ENCODE results near the gene DISC1. TPM values are rescaled to one million over a fixed set of nuclear protein-coding genes. Genes with fewer than 3 reads are reported as not detected.
"Not testable (repeated sequence)": the region's sequence is repeated elsewhere in the genome, so short reads cannot be mapped to it uniquely, and the experiment has no call there.

DISC1 gene
- total RNA-seq, 2 experiments from 2014 or later, result 2.8 to 3.9 TPM

DNA sequence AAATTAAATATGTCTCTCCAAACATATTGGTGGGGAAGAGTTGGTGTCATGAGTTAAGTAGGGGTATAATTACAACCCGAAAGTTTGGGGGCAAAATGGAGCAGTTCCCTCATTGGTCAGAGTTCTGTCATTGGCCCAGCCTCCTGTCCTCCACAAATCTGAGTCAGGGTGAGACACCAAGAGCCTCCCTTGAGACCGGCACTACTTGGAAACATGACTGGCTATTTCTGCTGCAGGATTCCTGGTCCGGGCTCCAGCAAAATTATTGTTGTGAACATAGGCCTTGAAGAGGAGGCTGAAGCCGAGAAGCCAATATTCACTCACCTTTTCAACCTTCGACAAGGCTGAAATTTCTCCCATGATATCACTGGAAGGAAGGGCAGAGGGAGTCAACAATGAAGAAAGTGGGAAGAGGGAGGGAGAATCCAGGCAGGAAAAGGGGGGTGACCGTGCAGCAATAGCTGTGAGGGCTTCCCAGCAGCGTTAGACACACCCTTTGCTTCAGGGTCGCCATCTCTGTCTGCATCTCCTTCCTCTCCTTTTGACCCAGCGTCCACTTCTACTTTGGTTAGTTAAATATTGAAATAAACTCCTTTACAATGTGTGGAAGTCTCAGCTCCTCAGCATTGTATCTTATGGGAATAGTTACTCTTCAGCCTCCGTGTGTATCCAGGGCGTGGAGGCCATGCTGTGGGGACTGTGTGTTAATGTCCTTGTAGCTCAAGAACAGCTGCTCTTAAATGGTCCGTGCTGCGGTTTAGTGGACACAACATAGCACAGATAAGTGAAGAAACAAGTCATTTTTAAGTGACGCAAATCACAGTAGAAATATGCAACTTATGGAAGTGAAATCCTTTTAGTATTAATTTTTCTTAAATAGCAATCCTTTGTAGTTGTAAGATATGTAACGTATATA lies 307.4 kb downstream of the DISC1 start:
- H3K27ac Mint-ChIP-seq, result no peak overlapping the region
- DNase-seq, result no peak
- POLR2A ChIA-PET, result interaction anchor here (0.6 kb wide), 1 partner anchor 1018 kb away, joined by 4 read pairs; no protein-coding TSS in a partner anchor
- H3K27me3 Mint-ChIP-seq, result no peaks in the 10 kb centered on the region
- H3K9me3 Mint-ChIP-seq, result peaks cover 8% of the 10 kb centered on the region
- CTCF ChIA-PET, result interaction anchor here (1.0 to 2.2 kb wide), 2 partner anchors 10 to 68 kb away, joined by 3 to 7 read pairs; no protein-coding TSS in a partner anchor
- intact Hi-C loops (cut with micrococcal nuclease), result loop anchor here (2.0 kb wide), 1 partner anchor 67 kb away; no protein-coding TSS in a partner anchor
- no peaks in the 10 kb centered on the region for H3K36me3 Mint-ChIP-seq
- H3K4me1 Mint-ChIP-seq (ENCODE audit: low read depth), result peaks cover 10% of the 10 kb centered on the region
- no peak overlapping the region for H3K4me3 Mint-ChIP-seq

DNA sequence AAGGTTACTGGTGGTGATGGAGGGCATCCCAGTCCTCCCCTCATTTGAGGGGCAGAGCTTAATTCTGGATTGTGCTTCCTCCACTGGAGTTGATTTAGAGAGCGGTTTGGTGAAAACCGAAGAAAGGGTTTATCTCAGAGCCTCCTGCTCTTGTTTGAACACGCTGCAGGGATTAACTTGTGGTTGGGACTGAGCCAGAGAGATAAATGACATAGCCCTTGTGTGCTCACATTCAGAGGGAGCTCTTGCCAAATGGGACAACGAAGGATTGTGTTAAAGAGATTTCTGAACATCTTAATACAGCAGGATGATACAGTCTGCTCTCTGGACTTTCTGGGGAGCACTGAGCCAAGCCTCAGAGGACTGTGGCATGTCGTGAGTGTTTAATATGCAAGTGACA lies 308.2 kb downstream of the DISC1 start:
- POLR2A ChIA-PET, result no interaction called here
- Mint-ChIP-seq H3K9me3 (peaks cover 8% of the 10 kb centered on the region), H3K27me3 (no peaks in the 10 kb centered on the region), H3K4me1 (ENCODE audit: low read depth) (peaks cover 8% of the 10 kb centered on the region), H3K4me3 (no peak overlapping the region), H3K27ac (no peak overlapping the region), H3K36me3 (no peaks in the 10 kb centered on the region)
- CTCF ChIA-PET, result interaction anchor here (2.2 kb wide), 1 partner anchor 69 kb away, joined by 7 read pairs; no protein-coding TSS in a partner anchor
- intact Hi-C loops (cut with micrococcal nuclease), result no loop called here
- DNase-seq, result no peak

DNA sequence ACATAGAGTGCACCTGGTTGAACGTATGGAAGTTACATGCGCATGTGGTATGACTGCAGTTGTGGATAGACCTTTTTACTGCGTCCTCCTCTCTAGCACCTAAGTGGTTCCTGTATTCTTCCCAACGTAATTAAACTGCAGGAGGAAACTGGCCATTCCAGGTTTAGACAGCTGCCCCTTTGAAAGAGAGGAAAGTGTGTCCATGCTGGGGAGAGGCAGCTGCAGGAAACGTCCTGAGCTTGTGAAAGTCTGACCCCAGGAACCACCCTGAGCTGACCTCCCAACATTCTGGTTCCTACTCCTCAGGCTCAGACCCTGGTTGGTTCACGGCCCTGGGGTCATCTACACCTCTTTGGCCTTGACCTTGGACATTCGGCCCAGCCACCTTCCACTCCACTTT lies 309.3 kb downstream of the DISC1 start:
- intact Hi-C loops (cut with micrococcal nuclease), result no loop called here
- H3K27ac Mint-ChIP-seq, result no peak overlapping the region
- ChIA-PET POLR2A (no interaction called here), CTCF (no interaction called here)
- peaks cover 8% of the 10 kb centered on the region for H3K9me3 Mint-ChIP-seq
- no peak for DNase-seq
- no peak overlapping the region for H3K4me3 Mint-ChIP-seq
- H3K27me3 Mint-ChIP-seq, result no peaks in the 10 kb centered on the region
- H3K36me3 Mint-ChIP-seq, result no peaks in the 10 kb centered on the region
- H3K4me1 Mint-ChIP-seq (ENCODE audit: low read depth), result no peaks in the 10 kb centered on the region

DNA sequence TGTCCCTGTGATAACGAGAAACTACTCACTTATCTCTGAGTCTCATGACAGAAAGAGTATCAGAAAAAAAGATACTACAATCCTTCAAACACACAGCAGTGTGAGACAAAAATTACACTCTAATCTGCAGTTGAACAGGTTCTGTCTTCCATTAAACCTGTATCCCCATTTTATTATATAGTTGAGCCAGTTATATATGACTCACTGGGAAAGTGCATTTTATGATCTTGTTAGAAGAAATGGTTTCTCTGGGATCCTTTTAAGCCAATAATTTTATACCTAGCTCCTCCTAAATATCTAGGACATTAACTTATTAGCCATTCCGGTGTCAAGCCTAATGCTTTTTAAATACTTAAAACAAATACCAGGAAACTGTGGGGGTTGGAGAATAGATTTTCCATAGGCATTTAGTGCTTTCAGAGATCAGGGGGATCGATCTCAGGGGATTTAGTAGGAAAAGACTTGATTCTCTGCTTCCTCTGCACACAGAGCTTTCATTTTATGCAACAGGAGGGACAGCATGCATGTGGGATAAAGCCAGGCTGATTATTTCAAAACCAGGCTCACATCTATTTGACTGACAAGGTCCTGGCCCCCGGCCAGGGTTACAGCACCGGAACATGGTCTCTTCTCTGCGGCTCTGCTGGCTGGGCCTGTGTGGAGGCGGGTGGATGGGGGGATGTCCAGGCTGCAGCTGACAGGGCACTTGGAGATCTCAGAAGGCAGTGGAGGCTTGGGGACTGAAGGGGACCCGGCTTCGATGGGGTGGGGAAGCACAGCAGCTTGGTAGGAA lies 310.6 kb downstream of the DISC1 start:
- no peak for DNase-seq
- Mint-ChIP-seq H3K27ac (no peak overlapping the region), H3K4me1 (ENCODE audit: low read depth) (no peaks in the 10 kb centered on the region), H3K27me3 (no peaks in the 10 kb centered on the region), H3K4me3 (no peak overlapping the region), H3K36me3 (no peaks in the 10 kb centered on the region), H3K9me3 (peaks cover 4% of the 10 kb centered on the region)
- POLR2A ChIA-PET, result no interaction called here
- intact Hi-C loops (cut with micrococcal nuclease), result no loop called here
- CTCF ChIA-PET, result no interaction called here

DNA sequence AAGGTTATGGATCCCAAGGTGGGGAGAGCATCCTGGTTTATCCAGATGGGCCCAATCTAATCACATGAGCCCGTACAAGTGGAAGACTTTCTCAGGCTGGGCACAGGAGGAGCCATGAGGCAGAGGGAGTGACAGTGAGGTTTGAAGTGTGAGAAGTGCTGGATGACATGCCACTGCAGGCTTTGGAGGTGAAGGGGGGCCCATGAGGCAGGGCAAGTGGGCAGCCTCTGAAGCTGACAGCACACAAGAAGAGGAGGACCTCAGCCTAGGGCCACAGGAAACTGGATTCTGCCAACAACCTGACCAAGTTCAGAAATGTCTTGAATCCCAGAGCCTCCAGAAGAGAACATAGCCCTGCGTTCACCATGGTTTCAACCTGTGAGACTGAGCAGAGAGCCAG lies 311.6 kb downstream of the DISC1 start:
- Mint-ChIP-seq H3K36me3 (peaks cover 2% of the 10 kb centered on the region), H3K27ac (no peak overlapping the region), H3K27me3 (no peaks in the 10 kb centered on the region), H3K4me1 (ENCODE audit: low read depth) (no peaks in the 10 kb centered on the region), H3K4me3 (no peak overlapping the region), H3K9me3 (no peaks in the 10 kb centered on the region)
- ChIA-PET CTCF (no interaction called here), POLR2A (no interaction called here)
- intact Hi-C loops (cut with micrococcal nuclease), result no loop called here
- no peak for DNase-seq

DNA sequence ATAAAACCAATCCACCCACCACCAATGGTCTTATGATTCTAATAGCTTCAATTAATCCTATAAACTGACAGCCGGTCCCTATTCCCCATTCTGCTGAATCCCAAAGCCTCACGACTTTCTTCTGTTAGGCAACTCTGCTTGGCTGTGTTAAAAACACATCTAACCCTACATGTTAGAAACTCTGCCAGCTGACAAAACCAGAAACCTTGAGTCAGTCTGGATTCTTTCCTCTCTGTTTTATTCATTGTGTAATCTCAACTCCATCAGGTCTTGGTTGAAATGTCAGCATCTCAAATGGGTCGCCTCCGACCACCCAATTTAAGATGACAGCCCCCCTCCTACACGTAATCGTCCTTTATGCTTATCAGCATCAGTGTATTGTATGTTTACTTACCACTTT lies 312.1 kb downstream of the DISC1 start:
- Mint-ChIP-seq H3K27ac (no peak overlapping the region), H3K4me1 (ENCODE audit: low read depth) (no peaks in the 10 kb centered on the region), H3K36me3 (peaks cover 4% of the 10 kb centered on the region), H3K4me3 (no peak overlapping the region), H3K9me3 (no peaks in the 10 kb centered on the region), H3K27me3 (no peaks in the 10 kb centered on the region)
- ChIA-PET POLR2A (no interaction called here), CTCF (interaction anchor here (0.7 kb wide), 1 partner anchor 34 kb away, joined by 3 read pairs; no protein-coding TSS in a partner anchor)
- DNase-seq, result no peak
- intact Hi-C loops (cut with micrococcal nuclease), result no loop called here

DNA sequence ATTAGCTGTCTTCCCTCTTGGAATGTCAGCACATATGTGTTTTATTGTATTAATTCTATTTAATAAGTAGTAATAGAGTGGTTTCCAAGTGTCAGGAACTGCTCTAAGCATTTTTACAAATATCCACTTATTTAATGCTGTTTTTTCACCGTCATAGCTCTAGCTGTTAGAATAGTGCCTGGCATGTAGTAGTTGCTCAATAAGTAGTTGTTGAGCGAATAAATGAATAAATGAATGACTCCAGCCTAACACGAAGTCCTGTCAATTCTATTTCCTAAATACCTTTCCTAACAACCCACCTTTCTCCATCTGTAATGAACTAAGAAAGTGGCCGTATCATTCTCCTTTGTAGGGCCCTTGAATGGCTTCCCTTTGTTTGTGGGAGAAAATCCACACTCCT lies 312.5 kb downstream of the DISC1 start:
- Mint-ChIP-seq H3K36me3 (peaks cover 4% of the 10 kb centered on the region), H3K27ac (no peak overlapping the region), H3K9me3 (no peaks in the 10 kb centered on the region), H3K4me1 (ENCODE audit: low read depth) (no peaks in the 10 kb centered on the region), H3K4me3 (no peak overlapping the region), H3K27me3 (no peaks in the 10 kb centered on the region)
- CTCF ChIA-PET, result interaction anchor here (0.7 kb wide), 1 partner anchor 35 kb away, joined by 3 read pairs; no protein-coding TSS in a partner anchor
- POLR2A ChIA-PET, result no interaction called here
- intact Hi-C loops (cut with micrococcal nuclease), result no loop called here
- no peak for DNase-seq

DNA sequence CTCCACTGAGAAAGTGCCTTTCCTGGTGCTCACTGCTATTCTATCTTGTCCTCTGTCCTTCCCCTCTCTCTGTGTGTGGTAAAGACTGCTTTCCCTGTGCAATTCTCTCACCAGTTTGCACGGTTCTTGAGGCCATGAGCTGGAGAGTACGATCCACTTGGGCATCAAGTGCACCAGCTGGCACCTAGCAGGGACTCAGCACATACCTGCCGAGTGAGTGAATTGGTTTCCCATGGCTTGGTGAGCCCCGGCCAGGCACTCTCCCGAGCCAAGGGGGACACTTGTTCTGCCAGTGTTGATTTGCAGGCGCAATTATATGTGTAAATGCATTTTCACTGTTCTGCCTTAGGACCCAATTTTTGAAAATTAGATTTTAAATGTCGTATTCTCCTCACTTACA lies 313.5 kb downstream of the DISC1 start:
- H3K9me3 Mint-ChIP-seq, result no peaks in the 10 kb centered on the region
- CTCF ChIA-PET, result no interaction called here
- intact Hi-C loops (cut with micrococcal nuclease), result no loop called here
- H3K36me3 Mint-ChIP-seq, result peaks cover 7% of the 10 kb centered on the region
- no peaks in the 10 kb centered on the region for H3K27me3 Mint-ChIP-seq
- no peak for DNase-seq
- no peaks in the 10 kb centered on the region for H3K4me1 Mint-ChIP-seq (ENCODE audit: low read depth)
- H3K4me3 Mint-ChIP-seq, result no peak overlapping the region
- H3K27ac Mint-ChIP-seq, result no peak overlapping the region
- POLR2A ChIA-PET, result no interaction called here

DNA sequence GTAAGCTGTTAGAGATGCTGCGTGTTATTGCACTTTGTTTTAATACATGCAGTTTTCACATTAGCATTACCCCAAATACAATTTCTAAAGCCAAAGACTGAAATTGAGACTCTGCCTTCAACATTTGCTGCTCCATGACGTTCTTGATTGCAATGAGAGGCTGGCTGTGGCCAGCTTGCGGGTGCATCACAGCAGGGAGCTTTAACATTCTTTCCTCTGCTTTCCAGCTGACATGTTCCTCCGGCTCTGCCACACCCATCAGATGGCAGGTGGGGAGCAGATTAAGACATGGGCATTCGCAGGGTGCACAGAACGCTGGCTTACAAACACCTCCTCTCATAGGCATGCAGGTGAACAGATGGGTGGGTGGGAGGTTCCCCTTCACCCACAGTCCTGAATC lies 314.1 kb downstream of the DISC1 start:
- intact Hi-C loops (cut with micrococcal nuclease), result no loop called here
- Mint-ChIP-seq H3K27ac (no peak overlapping the region), H3K9me3 (no peaks in the 10 kb centered on the region), H3K4me3 (no peak overlapping the region), H3K36me3 (peaks cover 11% of the 10 kb centered on the region), H3K4me1 (ENCODE audit: low read depth) (no peaks in the 10 kb centered on the region), H3K27me3 (no peaks in the 10 kb centered on the region)
- ChIA-PET POLR2A (no interaction called here), CTCF (interaction anchor here (1.9 kb wide), 1 partner anchor 184 kb away, joined by 4 read pairs; no protein-coding TSS in a partner anchor)
- no peak for DNase-seq

DNA sequence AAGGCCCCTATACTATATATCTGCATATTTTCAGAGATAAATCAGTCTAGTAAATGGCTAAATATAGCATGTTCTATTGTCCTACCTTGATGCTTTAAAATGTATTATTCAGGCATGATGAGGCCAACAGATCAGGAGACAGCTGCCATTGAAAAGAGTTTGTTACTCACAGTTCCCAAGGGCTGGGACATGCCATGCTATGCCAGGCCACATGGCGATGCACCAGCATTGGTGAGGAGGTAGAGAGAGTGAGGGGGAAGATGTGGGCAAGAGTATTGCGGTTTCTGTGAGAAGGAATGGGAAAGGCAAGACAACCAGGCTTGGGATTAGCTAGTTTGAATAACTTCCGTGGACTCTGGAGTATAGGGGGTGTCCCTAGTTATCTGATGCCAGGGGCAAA lies 316.5 kb downstream of the DISC1 start:
- DNase-seq, result no peak
- intact Hi-C loops (cut with micrococcal nuclease), result no loop called here
- Mint-ChIP-seq H3K27ac (no peak overlapping the region), H3K9me3 (peaks cover 12% of the 10 kb centered on the region), H3K4me3 (no peak overlapping the region), H3K4me1 (ENCODE audit: low read depth) (no peaks in the 10 kb centered on the region), H3K36me3 (peaks cover 15% of the 10 kb centered on the region), H3K27me3 (no peaks in the 10 kb centered on the region)
- POLR2A ChIA-PET, result no interaction called here
- CTCF ChIA-PET, result no interaction called here

DNA sequence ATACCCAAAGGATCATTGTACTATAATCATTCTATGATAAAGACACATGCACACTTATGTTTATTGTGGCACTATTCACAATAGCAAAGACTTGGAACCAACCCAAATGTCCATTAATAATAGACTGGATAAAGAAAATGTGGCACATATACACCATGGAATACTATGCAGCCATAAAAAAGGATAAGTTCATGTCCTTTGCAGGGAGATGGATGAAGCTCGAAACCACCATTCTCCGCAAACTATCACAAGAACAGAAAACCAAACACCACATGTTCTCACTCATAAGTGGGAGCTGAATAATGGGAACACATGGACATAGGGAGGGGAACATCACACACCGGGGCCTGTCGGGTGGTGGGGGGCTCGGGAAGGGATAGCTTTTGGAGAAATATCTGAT lies 321.5 kb downstream of the DISC1 start:
- DNase-seq; CTCF ChIA-PET; intact Hi-C loops (cut with micrococcal nuclease); H3K4me3 Mint-ChIP-seq; H3K4me1 Mint-ChIP-seq (ENCODE audit: low read depth); POLR2A ChIA-PET; H3K27ac Mint-ChIP-seq; H3K27me3 Mint-ChIP-seq: not testable (repeated sequence)
- Mint-ChIP-seq H3K9me3 (peaks cover 12% of the 10 kb centered on the region), H3K36me3 (peaks cover 17% of the 10 kb centered on the region)

DNA sequence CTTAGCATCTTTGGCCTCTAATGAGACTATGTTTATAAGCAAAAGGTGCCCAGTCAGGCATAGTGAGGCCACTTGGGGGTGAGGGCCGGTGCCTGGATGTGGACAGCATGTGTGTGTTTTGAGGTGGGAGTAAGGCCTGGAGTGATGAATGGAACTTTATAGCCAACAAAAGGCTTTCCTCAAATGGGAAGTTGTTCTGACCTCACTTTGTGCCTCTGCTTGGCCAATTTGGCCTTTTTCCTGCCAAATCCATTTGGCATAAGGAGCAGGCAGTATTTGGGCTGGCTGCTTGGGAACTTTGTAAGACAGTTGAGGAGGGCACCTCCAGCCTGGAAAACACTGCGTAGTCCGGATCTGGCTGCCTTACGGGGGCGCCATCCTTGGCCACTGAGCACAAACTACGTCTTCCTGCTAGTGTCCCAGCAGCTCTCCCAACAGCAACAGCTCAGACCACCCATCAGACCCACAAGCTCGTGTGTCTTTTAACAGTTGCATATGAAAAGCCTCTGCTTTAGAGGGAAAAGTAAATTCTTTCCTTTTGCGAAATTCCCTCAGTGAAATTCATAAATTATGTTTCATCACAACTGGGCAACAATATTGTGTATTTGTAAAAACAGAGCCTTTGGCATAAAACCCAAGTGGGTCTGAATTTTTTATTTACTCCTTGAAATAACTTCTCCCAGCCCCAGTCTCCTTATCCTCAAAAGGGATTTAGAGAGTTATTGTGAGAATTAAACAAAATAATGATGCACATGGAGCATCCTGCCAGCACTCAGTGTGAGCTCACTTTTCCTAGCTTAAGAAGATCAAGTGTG lies 322.9 kb downstream of the DISC1 start:
- Mint-ChIP-seq H3K4me3 (no peak overlapping the region), H3K27me3 (no peaks in the 10 kb centered on the region), H3K27ac (no peak overlapping the region), H3K9me3 (peaks cover 14% of the 10 kb centered on the region), H3K36me3 (peaks cover 17% of the 10 kb centered on the region), H3K4me1 (ENCODE audit: low read depth) (peaks cover 2% of the 10 kb centered on the region)
- no peak for DNase-seq
- POLR2A ChIA-PET, result no interaction called here
- CTCF ChIA-PET, result no interaction called here
- intact Hi-C loops (cut with micrococcal nuclease), result no loop called here

Measured in activated CD4-positive, alpha-beta memory T cell treated with anti-CD3 and anti-CD28 coated beads for 36 hours (primary cell).